AG04450 (cell line): Measurements from ENCODE around the gene STAM. TPM values are rescaled to one million over a fixed set of nuclear protein-coding genes. Genes with fewer than 3 reads are reported as not detected.

Experiments used
- CTCF ChIA-PET: fragments of 300-600, 350-600 bp; formaldehyde crosslinking; extraction: SDS; loops from one replicate; lab custom pipeline; 2022; ENCODE audit warnings: antibody characterized with exemption, inconsistent platforms; lab: Charles Lee
- POLR2A ChIA-PET: fragments of 350-600 bp; formaldehyde crosslinking; extraction: SDS; loops from one replicate; lab custom pipeline; 2021; ENCODE audit warnings: antibody characterized with exemption, inconsistent platforms; lab: Yijun Ruan, JAX
- DNase-seq: peaks from one replicate; pipeline ENCODE4 v3.0.0-alpha.2; 2011; ENCODE audit warnings: low read depth, low spot score
- H3K27ac ChIP-seq: one replicate; pipeline ENCODE4 v1.5.1; 2012; ENCODE audit warnings: low read depth, low read length, control low read depth
- H3K27me3 ChIP-seq: one replicate; pipeline ENCODE4 v1.6.0; 2012; ENCODE audit warnings: low read length; ENCODE audit not compliant: control insufficient read depth, insufficient read depth
- H3K4me3 ChIP-seq: 2 replicates; pipeline ENCODE4 v1.5.1; 2011; ENCODE audit warnings: mild to moderate bottlenecking, low read depth, low read length, control low read depth
- H3K9me3 ChIP-seq: 2 replicates; pipeline ENCODE4 v1.5.1; 2012; ENCODE audit warnings: low read length; ENCODE audit not compliant: control insufficient read depth, insufficient read depth
- polyA plus RNA-seq: library from polyadenylated mRNA; depleted of rRNA; stranded (reverse); fragments of >200 nt; gene quantifications from 2 replicates; pipeline ENCODE4 v1.2.3, GENCODE V29; 2011
- TF ChIP-seq, protein P1 (sequence below): IDR thresholded peaks from 2 replicates; pipeline ENCODE4 v1.5.1; 2011; ENCODE audit warnings: low read depth, low read length, control low read depth, inconsistent platforms

STAM gene
- polyA plus RNA-seq, 1 experiment, result 43.6 TPM

DNA sequence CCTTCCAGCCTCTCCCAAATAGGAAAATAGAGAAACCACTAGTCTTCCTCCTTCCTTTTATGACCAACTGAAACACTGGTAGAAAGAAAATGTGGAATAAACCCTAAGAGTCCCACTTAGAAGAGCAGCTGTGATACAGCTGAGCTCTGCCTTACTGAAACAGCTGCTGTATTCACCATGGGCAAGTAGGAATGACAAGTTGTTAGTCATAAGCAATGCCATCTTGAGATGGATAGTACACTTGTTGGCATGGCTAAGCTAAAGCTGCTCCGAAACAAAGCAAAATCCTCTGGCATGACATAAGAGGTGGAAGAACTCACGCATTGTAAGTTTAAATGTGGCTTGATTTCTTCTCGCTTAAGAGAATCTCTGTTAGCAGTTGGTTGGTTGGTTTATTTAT lies 59.8 kb downstream of the STAM start:
- TF ChIP-seq, protein P1, sequence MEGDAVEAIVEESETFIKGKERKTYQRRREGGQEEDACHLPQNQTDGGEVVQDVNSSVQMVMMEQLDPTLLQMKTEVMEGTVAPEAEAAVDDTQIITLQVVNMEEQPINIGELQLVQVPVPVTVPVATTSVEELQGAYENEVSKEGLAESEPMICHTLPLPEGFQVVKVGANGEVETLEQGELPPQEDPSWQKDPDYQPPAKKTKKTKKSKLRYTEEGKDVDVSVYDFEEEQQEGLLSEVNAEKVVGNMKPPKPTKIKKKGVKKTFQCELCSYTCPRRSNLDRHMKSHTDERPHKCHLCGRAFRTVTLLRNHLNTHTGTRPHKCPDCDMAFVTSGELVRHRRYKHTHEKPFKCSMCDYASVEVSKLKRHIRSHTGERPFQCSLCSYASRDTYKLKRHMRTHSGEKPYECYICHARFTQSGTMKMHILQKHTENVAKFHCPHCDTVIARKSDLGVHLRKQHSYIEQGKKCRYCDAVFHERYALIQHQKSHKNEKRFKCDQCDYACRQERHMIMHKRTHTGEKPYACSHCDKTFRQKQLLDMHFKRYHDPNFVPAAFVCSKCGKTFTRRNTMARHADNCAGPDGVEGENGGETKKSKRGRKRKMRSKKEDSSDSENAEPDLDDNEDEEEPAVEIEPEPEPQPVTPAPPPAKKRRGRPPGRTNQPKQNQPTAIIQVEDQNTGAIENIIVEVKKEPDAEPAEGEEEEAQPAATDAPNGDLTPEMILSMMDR, result no peak
- ChIA-PET POLR2A (no interaction called here), CTCF (interaction anchor here (1.6 kb wide), 1 partner anchor 33 kb away, joined by 6 read pairs; no protein-coding TSS in a partner anchor)
- no peaks in the 10 kb centered on the region for H3K9me3 ChIP-seq
- no peaks in the 10 kb centered on the region for H3K27me3 ChIP-seq
- no peak overlapping the region for H3K4me3 ChIP-seq
- no peak for DNase-seq
- no peak overlapping the region for H3K27ac ChIP-seq

DNA sequence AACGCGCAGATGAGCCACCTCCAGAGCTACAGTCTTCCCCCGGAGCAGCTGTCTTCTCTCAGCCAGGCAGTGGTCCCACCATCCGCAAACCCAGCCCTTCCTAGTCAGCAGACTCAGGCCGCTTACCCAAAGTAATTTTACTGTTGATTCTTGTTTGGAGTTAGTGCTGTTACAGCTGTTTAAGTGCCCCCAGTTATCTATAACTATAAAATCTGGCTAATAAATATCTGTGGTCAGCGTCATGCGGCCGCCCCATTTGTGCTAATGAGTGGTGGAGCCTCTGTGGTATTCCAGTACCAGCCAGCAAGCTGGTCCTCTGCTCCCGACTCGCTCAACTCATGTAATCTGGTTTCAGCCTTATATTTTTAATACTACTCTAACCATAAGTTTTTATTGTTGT lies 64.9 kb downstream of the STAM start:
- Histone ChIP-seq H3K27ac (no peak overlapping the region), H3K27me3 (no peaks in the 10 kb centered on the region), H3K9me3 (no peaks in the 10 kb centered on the region), H3K4me3 (no peak overlapping the region)
- no peak for DNase-seq
- ChIA-PET POLR2A (no interaction called here), CTCF (interaction anchor here (0.6 kb wide), 1 partner anchor 34 kb away, joined by 4 read pairs; no protein-coding TSS in a partner anchor)
- TF ChIP-seq, protein P1, result no peak

DNA sequence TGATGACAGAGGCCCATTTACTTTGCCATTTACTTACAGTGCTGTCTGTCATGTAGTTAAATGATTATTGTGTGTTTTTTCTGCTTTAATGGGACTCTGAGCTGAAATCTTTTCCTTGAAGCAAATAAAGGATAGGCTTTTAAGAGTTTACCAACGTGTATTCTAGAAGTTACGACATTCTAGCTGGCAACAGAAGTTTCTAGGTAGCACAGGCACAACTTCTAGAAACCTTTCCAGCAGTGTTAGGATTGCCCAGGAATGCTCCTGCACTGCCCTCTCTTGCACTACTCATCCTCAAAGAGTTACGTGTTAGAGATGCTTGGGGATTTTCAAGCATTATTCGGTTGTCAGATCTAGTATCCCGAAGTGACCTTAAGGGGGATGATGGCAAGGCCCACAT lies 65.5 kb downstream of the STAM start:
- POLR2A ChIA-PET, result no interaction called here
- DNase-seq, result no peak
- Histone ChIP-seq H3K9me3 (no peaks in the 10 kb centered on the region), H3K27me3 (no peaks in the 10 kb centered on the region), H3K4me3 (no peak overlapping the region), H3K27ac (no peak overlapping the region)
- CTCF ChIA-PET, result no interaction called here
- TF ChIP-seq, protein P1, result no peak

DNA sequence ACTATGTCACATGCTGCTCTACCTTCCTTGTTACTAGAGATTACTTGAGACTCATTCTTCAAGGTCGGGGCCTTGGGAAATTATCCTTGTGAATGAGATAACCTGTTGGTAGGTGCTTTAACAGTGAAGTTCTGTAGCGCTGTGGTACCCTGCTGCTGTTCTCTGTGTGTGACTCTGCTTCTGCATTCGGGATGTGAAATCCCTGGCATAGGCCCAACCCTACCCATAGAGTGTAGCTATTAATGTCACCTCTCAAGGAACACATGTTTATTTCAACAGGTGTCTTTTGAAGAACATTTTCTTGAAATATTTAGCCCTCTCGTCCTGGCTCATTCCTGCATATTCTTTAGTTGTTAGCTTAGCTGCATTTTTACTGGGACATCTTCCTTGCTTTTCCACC lies 66.2 kb downstream of the STAM start:
- no peak overlapping the region for H3K4me3 ChIP-seq
- no peak for DNase-seq
- ChIA-PET POLR2A (no interaction called here), CTCF (no interaction called here)
- no peaks in the 10 kb centered on the region for H3K9me3 ChIP-seq
- H3K27me3 ChIP-seq, result no peaks in the 10 kb centered on the region
- no peak overlapping the region for H3K27ac ChIP-seq
- TF ChIP-seq, protein P1, result no peak

DNA sequence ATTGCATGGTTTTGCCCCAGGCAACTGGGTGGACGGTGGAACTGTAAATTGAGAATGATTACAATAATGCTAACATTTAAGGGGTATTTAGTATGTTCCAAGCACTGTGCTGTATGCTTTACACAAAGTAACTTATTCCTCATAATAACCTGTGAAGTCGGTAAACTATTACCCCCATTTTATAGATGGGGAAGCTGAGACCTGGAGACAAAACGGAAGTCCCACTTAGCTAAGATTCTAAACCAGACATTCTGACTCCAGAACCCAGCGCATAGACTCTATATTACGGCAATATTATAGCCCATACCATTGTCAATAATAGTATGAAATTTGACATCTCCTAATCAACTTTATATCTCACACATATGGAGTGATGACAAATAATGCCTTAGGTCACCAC lies 68.1 kb downstream of the STAM start:
- no peak for DNase-seq
- H3K9me3 ChIP-seq, result no peaks in the 10 kb centered on the region
- TF ChIP-seq, protein P1, result no peak
- H3K4me3 ChIP-seq, result no peak overlapping the region
- CTCF ChIA-PET, result interaction anchor here (0.7 to 1.5 kb wide), 2 partner anchors 26 to 30 kb away, joined by 3 to 4 read pairs; no protein-coding TSS in a partner anchor
- POLR2A ChIA-PET, result no interaction called here
- no peak overlapping the region for H3K27ac ChIP-seq
- no peaks in the 10 kb centered on the region for H3K27me3 ChIP-seq
